C4-2B (cell line): Measurements from ENCODE around the gene ZFR2.

Source experiments
- CTCF ChIP-seq: fragments of 450-650 bp; conservative IDR thresholded peaks from 2 replicates; pipeline ENCODE4 v1.5.1; 2017; ENCODE audit warnings: mild to moderate bottlenecking
- ZFX ChIP-seq: fragments of 450-650 bp; IDR thresholded peaks from 2 replicates; pipeline ENCODE4 v1.6.1; 2017

GRCh38 chr19:3761382-3762129, 107.3 kb downstream of the ZFR2 start, which contains the start of gene APBA3:
- TF ChIP-seq CTCF (peak; percentile 88), ZFX (no peak)
